IMR-90 (cell line): Measurements from ENCODE around the gene CLCN4. TPM values are rescaled to one million over a fixed set of nuclear protein-coding genes. Genes with fewer than 3 reads are reported as not detected.

ENCODE experiments used
- ATAC-seq: fragments of 200-7000 bp; cut with Tn5 transposase; 2 replicates; pipeline ENCODE4 v1.9.1; 2020; ENCODE audit warnings: low read depth, mild to moderate bottlenecking, moderate library complexity
- BruUV-seq: library from RNA; stranded (reverse); fragments of 400-500 nt; replicated peaks from 2 replicates; lab custom pipeline; 2021; lab: Mats Ljungman, UMichigan
- CTCF ChIA-PET: fragments of 300-600 bp; formaldehyde crosslinking; extraction: SDS; loops from one replicate; lab custom pipeline; 2021; ENCODE audit warnings: antibody characterized with exemption; lab: Yijun Ruan, JAX
- POLR2A ChIA-PET: fragments of 300-600 bp; sonication (Branson Sonifier 250); formaldehyde crosslinking; loops from one replicate; lab custom pipeline; 2022; ENCODE audit warnings: antibody characterized with exemption; ENCODE audit not compliant: unreplicated experiment; lab: Charles Lee
- DNase-seq: peaks from one replicate; pipeline ENCODE4 v3.0.0; 2013
- H2AFZ ChIP-seq: replicated peaks from 2 replicates; pipeline ENCODE3; 2013; ENCODE audit warnings: low read length, mild to moderate bottlenecking; ENCODE audit not compliant: poor library complexity
- H2AK5ac ChIP-seq: 2 replicates; pipeline ENCODE4 v1.6.1; 2013; ENCODE audit warnings: low read depth, low read length, inconsistent platforms
- H2AK9ac ChIP-seq: replicated peaks from 2 replicates; pipeline ENCODE3; 2013; ENCODE audit warnings: mild to moderate bottlenecking, low read depth, low read length, moderate library complexity; ENCODE audit not compliant: poor library complexity
- H2BK120ac ChIP-seq: 2 replicates; pipeline ENCODE4 v1.6.1; 2013; ENCODE audit warnings: low read depth, low read length, inconsistent platforms
- H2BK15ac ChIP-seq: 3 replicates; pipeline ENCODE4 v1.6.1; 2013; ENCODE audit warnings: low read depth, low read length, inconsistent platforms
- H2BK20ac ChIP-seq: 2 replicates; pipeline ENCODE4 v1.6.1; 2013; ENCODE audit warnings: low read depth, mild to moderate bottlenecking, inconsistent platforms, low read length, moderate library complexity
- H2BK5ac ChIP-seq: 2 replicates; pipeline ENCODE4 v1.6.1; 2013; ENCODE audit warnings: mild to moderate bottlenecking, low read depth, low read length, inconsistent platforms; ENCODE audit not compliant: poor library complexity, severe bottlenecking
- H3K14ac ChIP-seq: replicated peaks from 2 replicates; pipeline ENCODE4 v1.6.1; 2013; ENCODE audit warnings: low read depth, low read length, inconsistent platforms
- H3K18ac ChIP-seq: 2 replicates; pipeline ENCODE4 v1.6.1; 2013; ENCODE audit warnings: low read depth, low read length, control low read depth
- H3K23ac ChIP-seq: 2 replicates; pipeline ENCODE4 v1.6.1; 2013; ENCODE audit warnings: low read depth, low read length, inconsistent platforms
- H3K27ac ChIP-seq: 2 replicates; pipeline ENCODE4 v1.5.1; 2013; ENCODE audit warnings: mild to moderate bottlenecking, control low read depth, low read length; ENCODE audit not compliant: insufficient read depth
- H3K27me3 ChIP-seq: 2 replicates; pipeline ENCODE4 v1.6.1; 2013; ENCODE audit warnings: low read length; ENCODE audit not compliant: control insufficient read depth, insufficient read depth
- H3K36me3 ChIP-seq: 2 replicates; pipeline ENCODE4 v1.6.1; 2013; ENCODE audit warnings: low read length, mixed read lengths; ENCODE audit not compliant: control insufficient read depth, insufficient read depth
- H3K4ac ChIP-seq: 2 replicates; pipeline ENCODE4 v1.6.1; 2013; ENCODE audit warnings: low read depth, low read length, inconsistent platforms
- H3K4me1 ChIP-seq: 2 replicates; pipeline ENCODE4 v1.6.1; 2013; ENCODE audit warnings: low read length, mixed read lengths; ENCODE audit not compliant: control insufficient read depth, insufficient read depth
- H3K4me2 ChIP-seq: 2 replicates; pipeline ENCODE4 v1.6.1; 2013; ENCODE audit warnings: low read depth, mild to moderate bottlenecking, control low read depth, low read length, moderate library complexity
- H3K4me3 ChIP-seq: 2 replicates; pipeline ENCODE4 v1.5.1; 2013; ENCODE audit warnings: low read depth, mild to moderate bottlenecking, control low read depth, low read length, moderate library complexity; ENCODE audit not compliant: insufficient read depth
- H3K56ac ChIP-seq: 2 replicates; pipeline ENCODE4 v1.6.1; 2013; ENCODE audit warnings: low read length, inconsistent platforms; ENCODE audit not compliant: insufficient read depth; ENCODE audit errors: extremely low read depth
- H3K79me1 ChIP-seq, 2 experiments: 2 replicates each; pipeline ENCODE4 v1.6.1; 2013; ENCODE audit warnings: low read length in 2 of 2, inconsistent platforms in 1 of 2, low read depth in 1 of 2
- H3K9ac ChIP-seq: 2 replicates; pipeline ENCODE4 v1.6.1; 2013; ENCODE audit warnings: low read depth, low read length, control low read depth
- H3K9me1 ChIP-seq: 2 replicates; pipeline ENCODE4 v1.6.1; 2013; ENCODE audit warnings: low read length, inconsistent platforms; ENCODE audit not compliant: insufficient read depth
- H3K9me3 ChIP-seq: 2 replicates; pipeline ENCODE4 v1.6.1; 2013; ENCODE audit warnings: low read length; ENCODE audit not compliant: control insufficient read depth, insufficient read depth
- H4K20me1 ChIP-seq: 2 replicates; pipeline ENCODE4 v1.6.1; 2013; ENCODE audit warnings: low read length, inconsistent platforms; ENCODE audit not compliant: insufficient read depth
- H4K5ac ChIP-seq: 2 replicates; pipeline ENCODE4 v1.6.1; 2013; ENCODE audit warnings: mild to moderate bottlenecking, low read depth, low read length, control low read depth
- H4K8ac ChIP-seq, 2 experiments: 2 replicates each; pipeline ENCODE4 v1.6.1; 2013; ENCODE audit warnings: low read depth in 2 of 2, low read length in 2 of 2, control low read depth in 1 of 2, inconsistent platforms in 1 of 2
- H4K91ac ChIP-seq: 2 replicates; pipeline ENCODE4 v1.6.1; 2013; ENCODE audit warnings: low read depth, low read length, inconsistent platforms; ENCODE audit not compliant: insufficient read depth
- BHLHE40 ChIP-seq: fragments of 150-350 bp; IDR thresholded peaks from 2 replicates; pipeline ENCODE4 v1.6.1; 2016; ENCODE audit warnings: mild to moderate bottlenecking, low read depth, low read length
- CEBPB ChIP-seq: IDR thresholded peaks from 2 replicates; pipeline ENCODE4 v1.6.1; 2012; ENCODE audit warnings: low read depth, low read length, improper control_type of control experiment
- CHD1 ChIP-seq: IDR thresholded peaks from 2 replicates; pipeline ENCODE4 v1.6.1; 2012; ENCODE audit warnings: low read depth, low read length, improper control_type of control experiment
- FOS ChIP-seq: fragments of 150-350 bp; IDR thresholded peaks from 2 replicates; pipeline ENCODE4 v1.6.1; 2016; ENCODE audit warnings: low read depth, low read length
- MAFK ChIP-seq: IDR thresholded peaks from 2 replicates; pipeline ENCODE4 v1.6.1; 2012; ENCODE audit warnings: low read depth, low read length, improper control_type of control experiment
- MAZ ChIP-seq: IDR thresholded peaks from 2 replicates; pipeline ENCODE4 v1.6.1; 2012; ENCODE audit warnings: low read depth, mild to moderate bottlenecking, low read length, improper control_type of control experiment, moderate library complexity, borderline replicate concordance
- MXI1 ChIP-seq: IDR thresholded peaks from 2 replicates; pipeline ENCODE4 v1.6.1; 2012; ENCODE audit warnings: low read depth, mild to moderate bottlenecking, low read length, moderate library complexity, borderline replicate concordance
- NFE2L2 ChIP-seq: fragments of 150-350 bp; IDR thresholded peaks from 2 replicates; pipeline ENCODE4 v1.6.1; 2016; ENCODE audit warnings: low read depth, mild to moderate bottlenecking, low read length
- POLR2A ChIP-seq: IDR thresholded peaks from 2 replicates; pipeline ENCODE4 v1.6.1; 2012; ENCODE audit warnings: mild to moderate bottlenecking, low read depth, low read length
- RAD21 ChIP-seq: IDR thresholded peaks from 2 replicates; pipeline ENCODE4 v1.6.1; 2012; ENCODE audit warnings: low read length, improper control_type of control experiment
- RCOR1 ChIP-seq: IDR thresholded peaks from 2 replicates; pipeline ENCODE4 v1.6.1; 2012; ENCODE audit warnings: mild to moderate bottlenecking, low read length, improper control_type of control experiment; ENCODE audit not compliant: insufficient replicate concordance
- RFX5 ChIP-seq: IDR thresholded peaks from 2 replicates; pipeline ENCODE4 v1.8.0; 2012; ENCODE audit warnings: low read depth, mild to moderate bottlenecking, low read length, moderate library complexity
- SMC3 ChIP-seq: fragments of 150-350 bp; IDR thresholded peaks from 2 replicates; pipeline ENCODE4 v1.6.1; 2016; ENCODE audit warnings: low read depth, mild to moderate bottlenecking, antibody characterized with exemption, low read length, moderate library complexity
- USF2 ChIP-seq: fragments of 150-350 bp; IDR thresholded peaks from 2 replicates; pipeline ENCODE4 v1.6.1; 2017; ENCODE audit warnings: mild to moderate bottlenecking, antibody characterized with exemption, low read length, low read depth
- dilution Hi-C: fragments of 300-500 bp; cut with HindIII; formaldehyde crosslinking; loops from one replicate; pipeline ENCODE4 v1.14.3; 2018; ENCODE audit warnings: low sequenced_read_pairs; ENCODE audit not compliant: unreplicated experiment
- in situ Hi-C: fragments of 300-500 bp; cut with MboI; formaldehyde crosslinking; loops from 3 replicates; pipeline ENCODE4 v1.14.3; 2019; ENCODE audit warnings: low sequenced_read_pairs, inconsistent platforms, mixed read lengths
- intact Hi-C: fragments of 100-400 bp; cut with micrococcal nuclease; formaldehyde crosslinking; loops from 2 replicates; pipeline ENCODE4 v1.10.0; 2022
- polyA plus RNA-seq, 3 experiments: library from polyadenylated mRNA; depleted of rRNA; stranded (reverse); fragments of >200 nt; gene quantifications; 2 replicates each; pipeline ENCODE4 v1.2.3, GENCODE V29; 2012; ENCODE audit warnings: low replicate concordance in 1 of 3
- total RNA-seq: library from RNA; depleted of rRNA; stranded (reverse); fragments of >200 nt; gene quantifications from 2 replicates; pipeline ENCODE4 v1.2.3, GENCODE V29; 2012
- TF ChIP-seq, protein P1 (sequence below): conservative IDR thresholded peaks from 2 replicates; pipeline ENCODE4 v1.5.1; 2012; ENCODE audit warnings: mild to moderate bottlenecking, low read depth, low read length, improper control_type of control experiment

Gene CLCN4
- total and polyA plus RNA-seq, 2 of the 4 experiments (the other 2 are of a cell fraction): 2.2 to 4.5 TPM

GRCh38 chrX:10195947-10196346, 39.2 kb downstream of the CLCN4 start:
- no peak overlapping the region for H3K4ac ChIP-seq
- POLR2A ChIA-PET: no interaction called here
- H3K9me3 ChIP-seq: no peaks in the 10 kb centered on the region
- H3K79me1 ChIP-seq: no peaks in the 10 kb centered on the region
- in situ Hi-C loops: loop anchor here (10.0 to 25.0 kb wide), 2 partner anchors 419 to 1566 kb away; partner anchors contain the start of gene MSL3
- H3K27ac ChIP-seq: no peak overlapping the region
- no peaks in the 10 kb centered on the region for H4K20me1 ChIP-seq
- no peak overlapping the region for H2AK5ac ChIP-seq
- H4K91ac ChIP-seq: no peak overlapping the region
- H4K5ac ChIP-seq: no peak overlapping the region
- H2BK15ac ChIP-seq: no peak overlapping the region
- no peak overlapping the region for H3K9ac ChIP-seq
- TF ChIP-seq RCOR1 (no peak), CHD1 (no peak), SMC3 (no peak), POLR2A (no peak), CEBPB (no peak), MAZ (no peak), USF2 (no peak), FOS (no peak), BHLHE40 (no peak), NFE2L2 (no peak), MXI1 (no peak), MAFK (no peak), RAD21 (no peak), RFX5 (no peak)
- TF ChIP-seq, protein P1, sequence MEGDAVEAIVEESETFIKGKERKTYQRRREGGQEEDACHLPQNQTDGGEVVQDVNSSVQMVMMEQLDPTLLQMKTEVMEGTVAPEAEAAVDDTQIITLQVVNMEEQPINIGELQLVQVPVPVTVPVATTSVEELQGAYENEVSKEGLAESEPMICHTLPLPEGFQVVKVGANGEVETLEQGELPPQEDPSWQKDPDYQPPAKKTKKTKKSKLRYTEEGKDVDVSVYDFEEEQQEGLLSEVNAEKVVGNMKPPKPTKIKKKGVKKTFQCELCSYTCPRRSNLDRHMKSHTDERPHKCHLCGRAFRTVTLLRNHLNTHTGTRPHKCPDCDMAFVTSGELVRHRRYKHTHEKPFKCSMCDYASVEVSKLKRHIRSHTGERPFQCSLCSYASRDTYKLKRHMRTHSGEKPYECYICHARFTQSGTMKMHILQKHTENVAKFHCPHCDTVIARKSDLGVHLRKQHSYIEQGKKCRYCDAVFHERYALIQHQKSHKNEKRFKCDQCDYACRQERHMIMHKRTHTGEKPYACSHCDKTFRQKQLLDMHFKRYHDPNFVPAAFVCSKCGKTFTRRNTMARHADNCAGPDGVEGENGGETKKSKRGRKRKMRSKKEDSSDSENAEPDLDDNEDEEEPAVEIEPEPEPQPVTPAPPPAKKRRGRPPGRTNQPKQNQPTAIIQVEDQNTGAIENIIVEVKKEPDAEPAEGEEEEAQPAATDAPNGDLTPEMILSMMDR: no peak
- H3K56ac ChIP-seq: no peak overlapping the region
- intact Hi-C loops: loop anchor here (10.0 kb wide), 1 partner anchor 249 kb away; no protein-coding TSS in a partner anchor
- H2AFZ ChIP-seq: no peak overlapping the region
- H3K9me1 ChIP-seq: no peaks in the 10 kb centered on the region
- H3K4me2 ChIP-seq: no peak overlapping the region
- H4K8ac ChIP-seq: no peak overlapping the region
- H3K36me3 ChIP-seq: no peaks in the 10 kb centered on the region
- H2BK20ac ChIP-seq: no peak overlapping the region
- no peak for ATAC-seq
- CTCF ChIA-PET: no interaction called here
- no peak for DNase-seq
- H3K27me3 ChIP-seq: no peaks in the 10 kb centered on the region
- no peak overlapping the region for H3K14ac ChIP-seq
- H2BK5ac ChIP-seq: no peak overlapping the region
- H2AK9ac ChIP-seq: no peak overlapping the region
- no peak overlapping the region for H3K4me3 ChIP-seq
- H2BK120ac ChIP-seq: no peak overlapping the region
- no peak overlapping the region for H3K23ac ChIP-seq
- BruUV-seq: no TSS peak
- dilution Hi-C loops: loop anchor here (25.0 kb wide), 1 partner anchor 941 kb away; no protein-coding TSS in a partner anchor
- H3K18ac ChIP-seq: no peak overlapping the region
- H3K4me1 ChIP-seq: peaks cover 5% of the 10 kb centered on the region
